GM12874 (cell line): Measurements from ENCODE around the gene ICA1L.

Source experiments
- CTCF ChIP-seq: IDR thresholded peaks from 2 replicates; pipeline ENCODE4 v1.5.1; 2011; ENCODE audit warnings: low read depth, mild to moderate bottlenecking, control low read depth, low read length, moderate library complexity; ENCODE audit not compliant: insufficient read depth

Gene ICA1L

GRCh38 chr2:202765436-202765835 is 106.1 kb downstream of the ICA1L start:
- no peak for TF ChIP-seq CTCF

GRCh38 chr2:202764991-202765390 is 106.6 kb downstream of the ICA1L start:
- TF ChIP-seq CTCF: no peak

GRCh38 chr2:202763916-202764315 is 107.7 kb downstream of the ICA1L start:
- no peak for TF ChIP-seq CTCF

GRCh38 chr2:202762556-202762955 is 109.0 kb downstream of the ICA1L start:
- TF ChIP-seq CTCF: no peak

- TF ChIP-seq CTCF: no peak
Observed at GRCh38 chr2:202760848-202761247, 110.7 kb downstream of the ICA1L start.

- TF ChIP-seq CTCF: no peak
Observed at GRCh38 chr2:202758604-202759003, 113.0 kb downstream of the ICA1L start.

- TF ChIP-seq CTCF: no peak
Observed at GRCh38 chr2:202758128-202758527, 113.4 kb downstream of the ICA1L start.

GRCh38 chr2:202757339-202757738 is 114.2 kb downstream of the ICA1L start:
- TF ChIP-seq CTCF: no peak
